Right kidney (tissue), 1 donor: Measurements from ENCODE around the gene SLC22A2.

Source experiments
- DNase-seq: peaks from one replicate; pipeline ENCODE4 v3.0.0-alpha.2; 2016

Gene SLC22A2

DNA sequence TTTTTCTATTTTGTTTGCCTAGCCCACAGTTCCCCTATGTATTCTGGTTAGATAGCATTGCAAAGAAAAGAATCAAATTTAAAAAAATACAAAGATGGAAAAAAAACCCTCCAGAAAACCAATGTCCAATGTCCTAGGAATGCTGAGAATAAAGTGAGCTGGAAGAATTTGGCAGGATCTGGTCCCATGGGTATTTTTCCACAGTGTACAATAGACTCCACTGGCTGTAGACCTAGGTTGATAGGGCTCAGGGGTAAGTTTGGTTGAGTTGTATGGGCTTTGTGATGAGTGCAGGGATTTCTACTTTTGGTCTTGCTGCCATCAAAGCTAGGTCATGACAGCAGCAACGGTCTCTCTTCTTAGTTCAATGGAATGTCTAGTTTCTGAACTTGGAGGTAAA is 41.5 kb downstream of the SLC22A2 start:
- DNase-seq: no peak

DNA sequence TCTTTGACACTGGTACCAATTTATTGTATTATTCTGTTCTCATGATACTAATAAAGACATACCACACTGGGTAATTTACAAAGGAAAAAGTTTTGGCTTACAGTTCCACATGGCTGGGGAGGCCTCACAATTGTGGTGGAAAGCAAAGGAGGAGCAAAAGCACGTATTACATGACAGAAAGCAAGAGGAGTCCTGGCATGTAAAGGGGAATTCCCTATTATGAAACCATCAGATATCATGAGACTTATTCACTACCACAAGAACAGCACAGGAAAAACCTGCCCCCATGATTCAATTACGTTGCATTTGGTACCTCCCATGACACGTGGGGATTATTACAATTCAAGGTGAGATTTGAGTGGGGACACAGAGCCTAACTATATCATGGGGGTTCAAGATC is 43.4 kb downstream of the SLC22A2 start:
- DNase-seq: no peak

DNA sequence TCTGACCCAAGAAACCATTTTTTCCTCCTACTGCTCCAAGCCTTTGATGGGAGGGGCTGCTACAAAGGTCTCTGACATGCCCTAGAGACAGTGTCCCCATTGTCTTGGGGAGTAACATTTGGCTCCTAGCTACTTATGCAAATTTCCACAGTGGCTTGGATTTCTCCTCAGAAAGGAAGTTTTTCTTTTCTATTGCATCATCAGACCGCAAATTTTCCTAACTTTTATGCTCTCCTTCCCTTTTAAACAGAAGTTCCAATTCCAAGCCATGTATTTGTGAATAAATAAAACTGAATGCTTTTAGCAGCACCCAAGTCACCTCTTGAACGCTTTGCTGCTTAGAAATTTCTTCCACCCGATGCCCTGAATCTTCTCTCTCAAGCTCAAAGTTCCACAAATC is 51.0 kb downstream of the SLC22A2 start:
- DNase-seq: no peak

DNA sequence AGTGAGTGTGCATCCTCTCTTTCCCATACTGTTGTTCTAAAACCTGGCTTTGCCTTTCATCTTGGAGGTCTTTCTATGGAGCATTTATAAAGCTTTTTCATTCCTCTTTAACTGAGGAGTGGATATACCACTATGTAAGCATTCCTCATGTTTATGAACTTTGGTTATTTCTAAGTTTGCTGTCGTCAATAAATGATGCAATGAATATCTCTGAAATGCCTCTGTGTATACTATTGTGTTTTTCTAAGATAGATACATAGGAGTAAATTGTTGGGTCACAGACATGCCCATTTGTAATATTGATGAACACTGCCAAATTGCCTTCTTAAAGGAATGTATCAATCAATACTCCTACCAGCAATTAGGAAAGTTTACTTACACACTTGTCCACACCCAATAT is 53.9 kb downstream of the SLC22A2 start:
- no peak for DNase-seq

DNA sequence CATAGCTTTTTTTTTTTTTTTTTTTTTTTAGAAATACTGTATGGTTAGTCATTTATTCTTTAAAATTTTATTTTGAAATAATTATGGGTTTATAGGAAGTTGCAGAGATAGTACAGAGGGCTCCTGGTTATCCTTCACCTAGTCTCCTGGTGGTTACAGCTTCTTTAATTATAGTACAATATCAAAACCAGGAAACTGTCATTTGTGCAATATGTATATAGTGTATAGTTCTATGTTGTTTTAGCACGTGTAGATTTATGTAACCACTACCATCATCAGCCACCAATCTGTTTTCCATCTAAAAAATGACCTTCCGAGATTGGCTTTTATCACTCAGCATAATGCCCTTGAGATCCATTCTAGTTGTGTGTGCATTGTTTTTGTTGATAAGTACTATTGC is 54.7 kb downstream of the SLC22A2 start:
- DNase-seq: no peak

DNA sequence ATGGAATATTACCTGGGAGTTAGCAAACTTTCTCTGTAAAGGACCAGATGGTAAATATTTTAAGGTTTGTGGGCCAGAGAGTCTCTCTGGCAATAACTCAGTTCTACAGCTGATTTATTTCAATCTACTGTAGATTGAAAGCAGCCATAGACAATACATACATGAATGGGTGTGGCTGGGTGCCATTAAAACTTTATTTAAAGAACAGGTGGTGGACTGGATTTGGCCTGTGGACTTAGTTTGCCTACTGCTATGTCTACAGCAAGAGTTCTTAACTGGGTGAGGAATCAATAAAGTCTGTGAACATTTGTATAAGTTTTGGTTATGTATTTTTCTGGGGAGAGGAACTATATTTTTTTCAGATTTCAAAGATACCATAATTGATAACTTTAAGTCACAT is 55.1 kb downstream of the SLC22A2 start:
- DNase-seq: no peak

DNA sequence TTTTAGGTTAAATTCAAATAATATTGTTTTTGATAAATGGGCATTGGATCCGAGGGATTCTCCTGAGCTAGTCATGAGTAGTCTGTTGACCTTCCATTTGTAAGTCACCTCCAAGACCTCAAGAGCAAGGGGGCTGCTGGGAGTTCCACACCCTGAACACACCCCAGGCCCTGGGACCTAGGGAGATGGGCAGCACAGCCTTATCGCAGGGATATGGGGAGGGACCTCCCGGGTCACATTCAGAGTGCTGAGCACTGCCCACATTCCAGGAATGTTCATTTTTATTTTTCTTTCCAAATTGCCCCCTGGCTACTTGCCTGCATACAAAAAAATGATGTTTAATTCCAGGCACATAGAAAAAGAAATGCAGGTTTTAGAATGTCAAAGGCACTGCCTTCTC is 55.5 kb downstream of the SLC22A2 start:
- no peak for DNase-seq

DNA sequence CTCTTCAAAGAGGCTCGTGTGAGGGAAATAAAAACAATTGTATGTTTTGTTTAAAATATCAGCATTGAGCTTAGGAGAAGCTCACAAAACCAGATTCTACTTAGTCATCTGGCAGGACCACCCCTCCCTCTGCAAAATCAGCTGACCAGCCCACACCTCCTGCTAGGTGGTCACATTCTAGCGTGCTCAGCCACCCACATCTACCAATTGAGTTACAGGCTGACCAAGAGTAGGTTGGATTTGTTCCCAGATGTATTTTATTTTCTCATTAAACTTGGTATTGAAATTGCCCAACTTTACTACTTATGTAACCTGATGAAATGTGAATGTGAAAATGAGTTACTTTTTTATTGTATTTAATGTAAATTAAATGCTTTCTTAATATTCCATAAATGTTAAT is 56.2 kb downstream of the SLC22A2 start:
- no peak for DNase-seq

DNA sequence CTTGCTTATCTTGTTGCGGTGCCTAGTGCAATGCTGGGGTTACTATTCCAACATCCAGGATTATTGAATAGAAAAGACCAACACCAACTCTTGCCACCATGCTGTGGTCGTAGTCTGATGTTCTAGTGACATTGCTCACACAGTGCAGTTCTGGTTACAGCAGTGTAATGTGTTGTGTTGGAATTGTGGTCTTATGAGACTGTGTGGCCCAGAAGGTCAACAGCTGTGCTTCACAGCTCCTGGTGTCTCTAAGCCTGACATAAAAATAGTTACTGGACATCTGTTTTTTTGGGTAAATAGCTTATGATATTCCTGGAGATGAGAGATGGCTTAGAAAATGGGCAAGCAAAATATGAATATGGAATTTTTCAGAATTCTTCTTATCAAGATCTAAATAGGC is 57.6 kb downstream of the SLC22A2 start:
- no peak for DNase-seq

DNA sequence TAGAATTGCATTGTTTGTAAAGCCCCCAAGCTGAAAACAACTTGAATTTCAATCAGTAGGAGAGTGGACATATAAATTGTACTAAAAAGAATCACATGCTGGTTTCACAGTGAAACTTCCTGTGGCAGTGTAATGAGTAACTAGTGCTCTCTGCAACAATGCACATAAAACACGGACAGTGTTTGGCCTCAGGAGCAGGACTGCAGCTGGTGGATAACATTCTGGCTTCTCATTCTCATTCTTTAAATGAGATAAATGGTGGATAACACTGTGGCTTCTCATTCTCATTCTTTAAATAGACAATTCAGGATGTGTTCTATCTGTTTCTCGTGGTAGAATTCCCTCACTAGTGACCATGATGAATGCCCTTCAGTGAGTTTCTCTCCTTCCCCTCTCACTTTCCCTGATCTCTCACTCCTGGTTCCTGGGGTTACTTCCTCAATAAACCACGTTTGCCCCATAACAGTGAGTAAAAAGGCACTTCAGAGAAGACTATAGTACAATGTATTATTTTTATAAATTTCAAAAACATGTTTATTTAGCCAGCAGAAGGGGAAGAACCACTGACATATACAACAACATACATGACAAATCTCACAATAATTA is 59.9 kb downstream of the SLC22A2 start:
- peak; percentile 32 for DNase-seq

DNA sequence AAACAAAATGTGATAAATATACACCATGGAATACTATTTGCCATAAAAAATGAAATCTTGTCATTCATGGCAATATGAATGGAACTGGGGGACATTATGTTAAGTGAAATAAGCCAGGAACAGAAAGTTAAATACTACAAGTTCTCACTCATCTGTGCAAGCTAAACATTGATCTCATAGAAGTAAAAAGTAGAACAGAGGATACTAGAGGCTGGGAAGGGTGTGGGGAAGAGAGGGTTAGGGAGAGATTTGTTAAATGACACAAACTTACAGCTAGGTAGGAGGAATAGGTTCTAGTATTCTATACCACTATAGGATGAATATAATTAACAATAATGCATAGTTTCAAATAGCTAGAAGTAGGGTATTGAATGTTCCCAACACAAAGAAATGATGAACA is 61.0 kb downstream of the SLC22A2 start:
- no peak for DNase-seq

DNA sequence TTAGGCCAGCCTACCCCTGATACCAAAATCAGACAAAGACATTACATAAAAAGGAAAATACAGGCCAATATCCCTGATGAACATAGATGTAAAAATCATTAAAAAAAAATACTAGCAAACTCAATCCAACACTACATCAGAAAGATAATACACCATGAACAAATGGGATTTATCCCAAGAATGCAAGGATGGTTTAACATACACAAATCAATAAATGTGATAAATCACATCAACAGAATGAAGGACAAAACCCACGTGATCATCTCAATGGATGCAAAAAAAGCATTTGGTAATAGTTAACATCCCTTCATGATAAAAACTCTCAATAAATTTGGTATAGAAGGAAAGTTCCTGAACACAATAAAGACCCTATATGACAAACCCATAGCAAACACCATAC is 63.8 kb downstream of the SLC22A2 start:
- no peak for DNase-seq

DNA sequence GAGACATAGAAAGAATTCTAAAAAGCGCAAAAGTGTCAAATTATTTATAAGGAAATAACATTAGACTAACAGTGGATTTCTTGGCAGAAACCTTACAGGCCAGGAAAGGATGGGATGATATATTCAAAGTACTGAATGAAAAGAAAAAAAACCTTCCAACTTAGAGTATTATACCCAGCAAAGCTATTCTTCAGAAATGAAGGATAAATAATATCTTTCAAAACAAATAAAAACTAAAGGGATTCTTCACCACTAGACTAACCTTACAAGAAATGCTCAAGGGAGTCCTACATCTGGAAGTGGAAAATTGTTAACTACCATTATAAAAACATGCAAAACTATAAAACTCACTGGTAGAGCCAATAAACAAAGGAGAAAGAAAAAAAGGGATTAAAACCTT is 65.8 kb downstream of the SLC22A2 start:
- no peak for DNase-seq

DNA sequence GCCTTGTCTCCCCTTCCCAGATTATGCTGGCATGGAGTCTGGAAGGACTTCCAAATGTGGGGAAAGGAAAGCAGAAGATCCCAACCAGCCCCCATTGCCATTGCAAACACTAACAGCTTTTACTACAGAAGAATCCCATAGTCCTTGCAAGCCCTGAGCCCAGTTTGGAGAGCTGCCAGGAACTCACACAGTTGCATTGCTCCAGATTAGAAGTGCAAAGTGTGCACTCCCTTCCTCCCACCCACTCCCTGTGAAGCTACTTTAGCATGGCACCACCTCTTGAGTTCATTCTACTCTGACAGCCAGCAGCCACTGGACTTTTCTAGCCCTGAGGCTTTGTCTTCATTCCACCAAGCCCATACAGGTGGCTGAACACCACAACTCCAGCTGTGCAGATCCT is 67.6 kb downstream of the SLC22A2 start:
- no peak for DNase-seq

DNA sequence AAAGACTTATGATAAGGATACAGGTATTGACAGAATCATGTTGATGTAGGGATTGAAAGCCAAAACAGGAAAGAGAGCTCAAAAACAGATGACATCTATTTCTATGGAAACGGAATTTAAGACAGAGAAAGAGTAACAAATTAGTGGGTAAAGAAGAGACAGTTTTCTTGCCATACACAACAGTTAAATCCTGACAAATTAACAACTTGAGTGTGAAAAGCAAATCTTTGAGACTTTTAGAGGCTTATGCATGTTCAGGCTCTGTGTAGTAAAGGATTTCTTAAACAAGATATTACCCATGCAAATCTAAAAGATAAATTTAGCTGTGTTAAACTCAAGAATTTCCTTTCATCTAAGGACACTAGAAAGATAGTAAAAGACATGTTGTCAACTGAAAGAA is 68.5 kb downstream of the SLC22A2 start:
- no peak for DNase-seq

DNA sequence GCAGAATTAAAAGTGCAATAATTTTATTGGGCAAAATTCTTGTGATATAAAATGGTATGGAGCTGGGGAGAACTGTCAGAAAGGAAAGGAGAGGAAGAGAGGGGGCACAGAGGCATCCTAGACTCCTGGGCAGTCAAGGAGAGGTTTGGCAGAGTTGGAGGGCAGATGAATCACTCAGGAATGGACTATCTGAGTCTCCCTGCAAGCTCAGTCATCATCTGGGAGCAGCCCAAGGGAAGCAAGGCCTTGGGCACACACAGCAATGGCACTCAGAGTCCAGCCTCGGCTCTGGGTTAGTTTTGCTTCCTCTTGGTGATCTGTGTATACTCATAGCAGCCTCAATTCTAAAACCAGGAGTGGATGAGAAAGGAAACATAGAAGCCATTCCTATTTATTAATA is 69.8 kb downstream of the SLC22A2 start:
- no peak for DNase-seq

DNA sequence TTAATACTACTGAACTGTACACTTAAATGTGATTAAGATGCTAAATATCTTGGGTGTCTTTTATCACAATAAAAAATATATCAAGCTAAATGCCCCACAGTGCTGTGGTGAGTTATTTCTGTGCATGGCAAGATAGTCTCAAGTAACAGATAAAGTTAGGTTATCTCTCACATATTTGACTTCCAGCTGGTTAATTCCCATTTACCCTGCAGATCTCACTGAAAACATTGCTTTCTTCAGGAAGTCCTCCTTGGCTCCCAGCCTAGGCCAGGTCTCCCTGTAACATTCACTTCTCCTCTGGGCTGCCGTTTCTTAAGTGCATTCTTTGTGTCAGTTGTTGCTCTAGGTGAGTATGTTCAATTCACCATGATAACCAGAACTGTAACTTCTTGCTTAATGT is 77.9 kb downstream of the SLC22A2 start:
- DNase-seq: no peak

DNA sequence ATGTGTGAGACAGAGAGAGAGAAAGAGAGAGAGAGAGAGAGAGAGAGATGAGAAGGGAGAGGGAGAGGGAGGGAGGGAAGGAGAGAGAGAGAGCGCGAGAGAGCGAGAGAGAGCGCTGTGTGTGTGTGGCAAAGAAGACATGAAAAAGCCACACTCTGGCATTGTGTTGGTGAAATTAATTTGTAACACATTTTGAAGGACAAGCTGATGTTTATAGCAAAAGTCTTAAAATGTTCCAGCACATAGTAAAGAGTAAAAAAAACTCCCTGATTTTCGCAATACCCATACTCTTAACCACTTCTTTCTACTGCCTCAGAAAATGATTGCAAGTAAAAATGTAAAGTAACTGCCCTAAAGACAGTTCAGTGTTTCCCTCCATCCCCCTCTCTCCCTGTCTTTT is 80.3 kb downstream of the SLC22A2 start:
- DNase-seq: no peak

DNA sequence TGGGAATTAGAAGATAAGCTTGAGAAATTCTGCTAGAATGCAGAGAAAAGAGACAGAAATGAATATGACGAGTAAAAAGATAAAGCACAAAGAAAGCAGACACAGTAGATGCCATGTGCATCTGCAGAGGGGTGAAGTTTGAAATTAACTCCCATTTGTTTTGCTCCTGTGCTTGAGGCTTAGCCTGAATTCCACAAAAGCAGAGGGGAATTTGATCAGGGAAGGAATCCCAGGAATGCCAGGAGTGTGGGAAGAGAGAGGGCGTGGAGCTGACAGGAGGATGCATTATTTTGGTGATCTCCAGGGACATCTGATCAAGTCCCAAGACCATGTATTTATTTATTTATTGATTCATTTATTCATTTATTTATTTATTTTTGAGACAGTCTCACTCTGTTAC is 81.4 kb downstream of the SLC22A2 start:
- no peak for DNase-seq

DNA sequence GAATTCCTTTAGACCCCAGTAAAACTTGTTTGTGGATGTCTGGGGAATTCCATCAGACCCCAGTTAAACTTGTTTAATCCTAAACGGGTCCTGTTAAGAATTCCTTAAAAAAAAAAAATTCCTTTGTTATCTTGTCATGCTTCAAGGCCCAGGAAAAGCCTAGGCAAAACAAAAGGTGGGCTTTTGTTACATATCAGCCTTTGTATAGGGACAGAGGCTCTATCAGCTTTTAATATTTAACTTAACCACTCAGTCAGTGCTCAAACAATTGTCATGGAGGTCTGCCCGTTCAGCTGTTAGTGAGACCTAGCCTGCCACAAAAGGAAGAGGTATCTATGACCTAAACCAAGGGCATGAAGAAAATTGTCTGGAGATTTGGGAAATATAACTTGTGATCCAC is 83.9 kb downstream of the SLC22A2 start:
- DNase-seq: no peak

DNA sequence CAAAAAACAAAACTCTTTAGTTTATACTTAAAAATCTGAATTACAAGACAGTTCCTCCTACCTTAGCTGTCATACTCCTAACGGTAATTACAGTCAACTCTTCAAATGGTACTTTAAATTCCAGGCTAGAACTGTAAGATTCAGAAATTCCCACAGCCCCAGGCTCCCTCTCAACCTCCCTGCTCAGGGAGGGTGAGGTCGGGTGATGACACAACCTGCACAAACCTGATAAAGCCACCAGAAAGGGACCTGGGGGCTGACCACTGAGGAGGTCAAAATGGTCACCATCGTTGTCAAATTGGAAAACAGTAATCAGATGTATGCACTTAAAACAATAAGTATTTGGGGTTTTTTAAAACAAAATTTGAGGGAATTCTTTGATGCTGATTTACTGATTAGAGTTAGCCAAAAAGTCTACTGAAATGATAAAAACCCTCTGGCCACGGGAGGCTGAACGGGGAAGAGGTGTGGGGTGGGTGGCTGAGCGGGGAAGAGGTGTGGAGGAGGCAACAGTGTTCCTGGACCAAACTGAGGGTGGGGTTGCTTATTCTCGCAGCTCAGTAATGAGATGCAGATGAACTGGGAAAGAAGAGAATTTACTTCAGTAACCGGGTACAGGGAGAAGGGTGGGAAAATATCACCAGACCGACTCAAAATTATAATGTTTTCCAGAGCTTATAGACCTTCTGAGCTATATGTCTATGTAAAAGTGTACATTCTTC is 84.7 kb downstream of the SLC22A2 start:
- no peak for DNase-seq

DNA sequence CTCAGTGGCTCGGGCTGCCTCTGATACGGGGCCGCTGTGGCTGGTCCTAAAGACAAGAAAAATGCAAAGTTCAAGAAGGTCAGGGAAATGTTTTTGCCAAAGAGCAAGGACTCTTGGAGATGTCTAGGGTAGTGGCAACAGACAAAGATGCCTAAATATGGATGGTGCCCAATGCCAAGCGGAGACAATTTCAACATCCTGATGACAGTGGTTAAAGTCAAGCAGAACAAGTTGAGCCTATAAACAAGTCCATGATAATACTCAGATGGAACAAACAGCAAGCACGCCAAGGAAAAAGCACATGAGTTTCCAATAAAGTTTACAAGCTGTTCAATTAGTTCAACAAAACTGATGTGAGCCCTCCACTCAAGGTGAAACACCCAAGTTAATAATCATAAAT is 85.9 kb downstream of the SLC22A2 start:
- DNase-seq: no peak

DNA sequence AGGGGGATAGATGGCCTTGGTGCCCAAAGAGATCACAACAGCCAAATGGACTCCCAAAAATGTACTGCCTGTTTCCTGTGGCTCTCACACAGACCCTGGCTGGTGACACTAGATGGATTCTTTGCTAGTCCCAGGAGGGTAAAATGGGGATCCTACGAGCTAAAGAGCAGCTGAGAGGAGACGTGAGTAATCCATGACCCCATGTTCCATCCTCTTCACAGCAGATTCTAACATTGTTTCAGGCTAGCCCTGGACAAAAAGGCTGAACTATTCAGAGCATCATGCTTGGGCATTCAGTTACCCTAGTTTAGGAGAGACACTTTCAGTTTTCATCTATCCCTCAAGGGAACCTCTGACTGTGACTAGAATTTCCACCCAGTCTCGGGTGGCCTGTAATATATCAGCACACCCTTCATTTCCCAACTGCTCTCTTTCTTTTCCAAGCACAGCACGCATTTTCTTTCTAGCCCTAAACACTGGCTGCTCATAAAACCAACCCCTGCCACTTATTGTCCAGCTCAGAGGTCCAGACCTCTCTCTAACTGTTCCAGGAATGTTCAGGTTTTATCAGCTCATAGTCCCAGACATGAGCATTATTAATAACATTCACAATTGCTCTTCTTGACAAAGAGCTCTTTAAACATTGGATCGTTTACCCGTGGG is 88.5 kb downstream of the SLC22A2 start:
- DNase-seq: no peak
